Adrenal gland (tissue), 12 donors: ENCODE results near the gene GPATCH2L. TPM values are rescaled to one million over a fixed set of nuclear protein-coding genes. Genes with fewer than 3 reads are reported as not detected.

Experiments
- DNase-seq, 7 donors: peaks; one replicate each; pipeline ENCODE4 v3.0.0-alpha.2; 2019 to 2020
- H3K27ac ChIP-seq, 5 donors: fragments of 200-600 bp; sonication (generic) in 4 of 5; 1 replicate in 3 of 5; 2 replicates in 2 of 5; pipeline versions ENCODE4 v1.5.1 to v1.8.0; 2016 to 2020; ENCODE audit warnings: mild to moderate bottlenecking in 1 of 5
- H3K27me3 ChIP-seq: fragments of 200-600 bp; 2 replicates; pipeline ENCODE4 v1.8.0; 2021
- H3K36me3 ChIP-seq, 2 donors: fragments of 200-600 bp; replicated peaks in 1 of 2; 1 replicate in 1 of 2; 2 replicates in 1 of 2; pipeline versions ENCODE4 v1.5.1 to v1.8.0; 2018 to 2022
- H3K4me1 ChIP-seq, 2 donors: fragments of 200-600 bp; replicated peaks in 1 of 2; 1 replicate in 1 of 2; 2 replicates in 1 of 2; pipeline versions ENCODE4 v1.5.1 to v1.8.0; 2018 to 2021
- H3K4me3 ChIP-seq, 4 donors: fragments of 200-600 bp; sonication (generic) in 3 of 4; one replicate each; pipeline ENCODE4 v1.5.1; 2016 to 2018
- H3K9me3 ChIP-seq, 3 donors: fragments of 200-600 bp; sonication (generic) in 1 of 3; replicated peaks in 1 of 3; 1 replicate in 2 of 3; 2 replicates in 1 of 3; pipeline versions ENCODE4 v1.5.1 to v1.8.0; 2016 to 2021
- CTCF ChIP-seq, 6 experiments: fragments of 450-650 bp in 4 of 6; fragments of 200-600 bp in 2 of 6; sonication (generic) in 1 of 6; IDR thresholded peaks; 1 replicate in 5 of 6; 2 replicates in 1 of 6; pipeline versions ENCODE4 v1.5.1 to v1.8.0; 2016 to 2021; ENCODE audit warnings: antibody characterized with exemption in 6 of 6, mild to moderate bottlenecking in 2 of 6, moderate library complexity in 1 of 6
- POLR2A ChIP-seq, 2 donors: fragments of 450-650 bp; IDR thresholded peaks; one replicate each; pipeline ENCODE4 v1.6.1; 2017; ENCODE audit warnings: antibody characterized with exemption in 2 of 2, mild to moderate bottlenecking in 2 of 2, moderate library complexity in 1 of 2
- WGBS, 4 donors: extraction: QIAGEN DNeasy Blood & Tissue Kit in 2 of 4; methylation state at CpG; one replicate each; pipeline versions ENCODE4 v1.1.5 to v1.1.7; 2013 to 2017; 5-methylcytosine and 5-hydroxymethylcytosine counted together
- intact Hi-C, 2 donors: fragments of 100-400 bp; cut with DNase I; formaldehyde crosslinking; loops; one replicate each; pipeline versions ENCODE4 v1.14.1 to v1.15.0; 2022 to 2023
- polyA plus RNA-seq, 3 donors: library from polyadenylated mRNA; stranded (reverse); fragments of 200-250 nt in 2 of 3; fragments of 350-450 nt in 1 of 3; fragmentation: Illumina TruSeq in 1 of 3; extraction: RNeasy Lipid Tissue Mini Kit (QIAGEN cat#74804) in 1 of 3; gene quantifications; one replicate each; pipeline ENCODE4 v1.2.3, GENCODE V29; 2013 to 2014
- total RNA-seq, 9 donors: library from RNA; depleted of rRNA in 4 of 9; stranded (reverse); fragments of >200 nt in 4 of 9; fragments of 120-200 nt in 1 of 9; fragmentation: NEBNext Ultra II Directional in 1 of 9; extraction: Animal tissue kit (Norgen Biotek cat#: 25700) in 1 of 9; gene quantifications; one replicate each; pipeline versions ENCODE4 v1.1.0 to v1.2.4, GENCODE V29; 2013 to 2023
- donor health status: healthy with polysubstance abuse.
- donor health status: Bipolar disorder and iron deficiency.
- donor health status: DM: yes; HTN: yes; CAD: no.
- donor health status: DM: no; HTN: no; CAD: no.
- donor health status: DM: no; HTN: no; CAD: no.
- donor health status: DM: yes; HTN: yes; CAD: no.

The GPATCH2L gene
- total and polyA plus RNA-seq, 12 donors, result 3.2 to 108 (median 41.1) TPM

- Histone ChIP-seq H3K4me1 (peaks cover 0 to 5% of the 10 kb centered on the region in 2 donors), H3K4me3 (no peak overlapping the region), H3K27me3 (no peaks in the 10 kb centered on the region), H3K9me3 (no peaks in the 10 kb centered on the region), H3K36me3 (peaks cover 0 to 46% of the 10 kb centered on the region in 2 donors), H3K27ac (no peak overlapping the region)
- TF ChIP-seq POLR2A (IDR thresholded peaks at IDR 0.05) (no peak), CTCF (IDR thresholded peaks at IDR 0.05) (no peak)
- intact Hi-C loops, result no loop called here
- WGBS, 4 donors, result 77 to 93% (median 88%) methylated on average over 3 of the region's 3 CpGs
- DNase-seq, result no peak
These were observed 42.6 kb downstream of the GPATCH2L start for GRCh38 chr14:76194327-76194726.

GRCh38 chr14:76195003-76195402 lies 43.3 kb downstream of the GPATCH2L start:
- Histone ChIP-seq H3K27me3 (no peaks in the 10 kb centered on the region), H3K9me3 (no peaks in the 10 kb centered on the region), H3K27ac (no peak overlapping the region), H3K4me1 (peaks cover 0 to 4% of the 10 kb centered on the region in 2 donors), H3K36me3 (peaks cover 0 to 50% of the 10 kb centered on the region in 2 donors), H3K4me3 (no peak overlapping the region)
- TF ChIP-seq POLR2A (IDR thresholded peaks at IDR 0.05) (no peak), CTCF (IDR thresholded peaks at IDR 0.05) (no peak)
- intact Hi-C loops, result no loop called here
- no peak for DNase-seq
- 94 to 97% (median 95%) methylated on average over 3 of the region's 3 CpGs for WGBS, 4 donors

GRCh38 chr14:76196980-76197695 lies 45.4 kb downstream of the GPATCH2L start:
- 65 to 78% (median 66%) methylated on average over 4 of the region's 4 CpGs for WGBS, 4 donors
- H3K27ac ChIP-seq, result no peak overlapping the region
- intact Hi-C loops, result no loop called here
- H3K4me1 ChIP-seq, result no peaks in the 10 kb centered on the region
- H3K4me3 ChIP-seq, result no peak overlapping the region
- no peaks in the 10 kb centered on the region for H3K9me3 ChIP-seq
- no peaks in the 10 kb centered on the region for H3K27me3 ChIP-seq
- peaks cover 0 to 60% of the 10 kb centered on the region in 2 donors for H3K36me3 ChIP-seq
- TF ChIP-seq POLR2A (IDR thresholded peaks at IDR 0.05) (no peak), CTCF (IDR thresholded peaks at IDR 0.05) (no peak)
- no peak for DNase-seq

GRCh38 chr14:76201162-76201561 lies 49.4 kb downstream of the GPATCH2L start:
- intact Hi-C loops, result no loop called here
- no peak overlapping the region for H3K4me3 ChIP-seq
- no peaks in the 10 kb centered on the region for H3K9me3 ChIP-seq
- peaks cover 0 to 41% of the 10 kb centered on the region in 2 donors for H3K36me3 ChIP-seq
- no peak overlapping the region for H3K27ac ChIP-seq
- H3K27me3 ChIP-seq, result no peaks in the 10 kb centered on the region
- 95 to 100% (median 96%) methylated on average over 5 of the region's 5 CpGs for WGBS, 4 donors
- TF ChIP-seq POLR2A (IDR thresholded peaks at IDR 0.05), result no peak
- no peak for TF ChIP-seq CTCF (IDR thresholded peaks at IDR 0.05)
- DNase-seq, result no peak
- H3K4me1 ChIP-seq, result no peaks in the 10 kb centered on the region
